H1 (cell line): ENCODE measurements around the gene OPCML. TPM values are rescaled to one million over a fixed set of nuclear protein-coding genes. Genes with fewer than 3 reads are reported as not detected.

ENCODE experiments used
- CTCF ChIA-PET: fragments of 300-600 bp; sonication (Branson Sonifier 250); formaldehyde crosslinking; loops from one replicate; lab custom pipeline; 2021; ENCODE audit not compliant: partially characterized antibody; lab: Charles Lee
- POLR2A ChIA-PET: fragments of 300-600 bp; sonication (Branson Sonifier 250); formaldehyde crosslinking; loops from one replicate; lab custom pipeline; 2021; ENCODE audit warnings: inconsistent platforms; ENCODE audit not compliant: partially characterized antibody; lab: Charles Lee
- DNase-seq, 2 experiments: peaks; one replicate each; pipeline versions ENCODE4 v3.0.0 to v3.0.0-alpha.2; 2010 to 2022; ENCODE audit warnings: low spot score in 2 of 2, low read depth in 1 of 2, mixed read lengths in 1 of 2
- FAIRE-seq: peaks from 2 replicates; lab custom pipeline; 2011; peaks lifted over from hg19 to GRCh38; lab: Jason Lieb, UNC
- H2AFZ ChIP-seq: 2 replicates; pipeline ENCODE4 v1.8.1; 2012; ENCODE audit warnings: low read length, inconsistent platforms
- H2AK5ac ChIP-seq: 2 replicates; pipeline ENCODE4 v1.6.1; 2013; ENCODE audit warnings: low read depth, low read length
- H2BK120ac ChIP-seq: replicated peaks from 2 replicates; pipeline ENCODE3; 2013; ENCODE audit warnings: low read depth, low read length, inconsistent platforms
- H2BK12ac ChIP-seq: 2 replicates; pipeline ENCODE4 v1.6.1; 2013; ENCODE audit warnings: low read depth, low read length
- H2BK15ac ChIP-seq: 2 replicates; pipeline ENCODE4 v1.6.1; 2013; ENCODE audit warnings: low read length
- H2BK20ac ChIP-seq: 2 replicates; pipeline ENCODE4 v1.6.1; 2013; ENCODE audit warnings: low read length
- H2BK5ac ChIP-seq: 2 replicates; pipeline ENCODE4 v1.6.1; 2013; ENCODE audit warnings: low read depth, low read length
- H3K14ac ChIP-seq: 2 replicates; pipeline ENCODE4 v1.6.1; 2013; ENCODE audit warnings: inconsistent platforms; ENCODE audit not compliant: insufficient read length
- H3K18ac ChIP-seq: 2 replicates; pipeline ENCODE4 v1.6.1; 2013; ENCODE audit warnings: low read length; ENCODE audit errors: extremely low read depth
- H3K23ac ChIP-seq: 2 replicates; pipeline ENCODE4 v1.6.1; 2013; ENCODE audit warnings: inconsistent platforms; ENCODE audit not compliant: insufficient read length
- H3K23me2 ChIP-seq: 2 replicates; pipeline ENCODE4 v1.6.1; 2013; ENCODE audit warnings: low read depth, low read length
- H3K27ac ChIP-seq: 2 replicates; pipeline ENCODE4 v1.6.1; 2011; ENCODE audit warnings: low read depth, low read length, inconsistent platforms
- H3K27me3 ChIP-seq, 4 experiments: replicated peaks in 1 of 4; 1 replicate in 1 of 4; 2 replicates in 3 of 4; pipeline versions ENCODE4 v1.6.1 to v1.8.1; 2011 to 2013; ENCODE audit warnings: low read length in 3 of 4, mild to moderate bottlenecking in 3 of 4, inconsistent platforms in 2 of 4, mixed read lengths in 2 of 4, moderate library complexity in 1 of 4; ENCODE audit not compliant: control insufficient read depth in 3 of 4, insufficient read depth in 3 of 4; ENCODE audit errors: extremely low read depth in 1 of 4
- H3K36me3 ChIP-seq, 4 experiments: 2 replicates each; pipeline versions ENCODE4 v1.6.1 to v1.8.1; 2011 to 2013; ENCODE audit warnings: mild to moderate bottlenecking in 4 of 4, low read length in 3 of 4, moderate library complexity in 2 of 4, control low read depth in 1 of 4, inconsistent platforms in 1 of 4; ENCODE audit not compliant: insufficient read depth in 4 of 4, control insufficient read depth in 2 of 4
- H3K4ac ChIP-seq: replicated peaks from 2 replicates; pipeline ENCODE3; 2013; ENCODE audit warnings: low read length, low read depth, mixed read lengths, inconsistent platforms; ENCODE audit not compliant: insufficient read length
- H3K4me1 ChIP-seq, 4 experiments: replicated peaks in 1 of 4; 1 replicate in 1 of 4; 2 replicates in 3 of 4; pipeline versions ENCODE4 v1.6.1 to v1.8.1; 2011 to 2013; ENCODE audit warnings: low read length in 3 of 4, inconsistent platforms in 2 of 4, mixed read lengths in 1 of 4; ENCODE audit not compliant: insufficient read depth in 4 of 4, control insufficient read depth in 3 of 4
- H3K4me2 ChIP-seq, 2 experiments: 2 replicates each; pipeline versions ENCODE4 v1.6.1 to v1.8.1; 2011 to 2013; ENCODE audit warnings: low read depth in 2 of 2, low read length in 2 of 2, control low read depth in 1 of 2, inconsistent platforms in 1 of 2, mild to moderate bottlenecking in 1 of 2; ENCODE audit not compliant: insufficient read depth in 1 of 2
- H3K4me3 ChIP-seq, 4 experiments: fragments of 200-600, 300-600 bp in 1 of 4; sonication (generic), shearing (Covaris generic), sonication (Bioruptor Twin) in 1 of 4; 2 replicates each; pipeline versions ENCODE4 v1.5.1 to v1.8.1; 2011 to 2016; ENCODE audit warnings: low read length in 4 of 4, low read depth in 3 of 4, control low read depth in 2 of 4, inconsistent platforms in 2 of 4, mild to moderate bottlenecking in 2 of 4, mixed read lengths in 1 of 4, moderate library complexity in 1 of 4; ENCODE audit not compliant: insufficient read depth in 2 of 4; ENCODE audit errors: extremely low read depth in 1 of 4
- H3K56ac ChIP-seq: replicated peaks from 2 replicates; pipeline ENCODE3; 2013; ENCODE audit warnings: low read depth, mild to moderate bottlenecking, mixed read lengths, low read length, inconsistent platforms; ENCODE audit not compliant: insufficient read length
- H3K79me1 ChIP-seq: 2 replicates; pipeline ENCODE4 v1.6.1; 2013; ENCODE audit warnings: low read depth, low read length, control low read depth
- H3K79me2 ChIP-seq, 2 experiments: 2 replicates each; pipeline versions ENCODE4 v1.6.1 to v1.8.1; 2012 to 2013; ENCODE audit warnings: low read length in 2 of 2, mild to moderate bottlenecking in 2 of 2, inconsistent platforms in 1 of 2; ENCODE audit not compliant: insufficient read depth in 2 of 2, control insufficient read depth in 1 of 2
- H3K9ac ChIP-seq, 4 experiments: replicated peaks in 1 of 4; 1 replicate in 1 of 4; 2 replicates in 3 of 4; pipeline versions ENCODE4 v1.6.1 to v1.8.1; 2011 to 2013; ENCODE audit warnings: low read depth in 3 of 4, low read length in 3 of 4, control low read depth in 2 of 4, mild to moderate bottlenecking in 2 of 4, moderate library complexity in 2 of 4, inconsistent platforms in 1 of 4; ENCODE audit errors: extremely low read depth in 1 of 4
- H3K9me3 ChIP-seq, 2 experiments: 2 replicates each; pipeline versions ENCODE4 v1.6.1 to v1.8.1; 2012 to 2013; ENCODE audit warnings: mild to moderate bottlenecking in 2 of 2, moderate library complexity in 2 of 2, control low read depth in 1 of 2, inconsistent platforms in 1 of 2, low read depth in 1 of 2, low read length in 1 of 2, mixed read lengths in 1 of 2; ENCODE audit not compliant: insufficient read depth in 2 of 2
- H4K20me1 ChIP-seq, 2 experiments: replicated peaks in 1 of 2; 2 replicates each; pipeline versions ENCODE3 to v1.8.1; 2011 to 2013; ENCODE audit warnings: inconsistent platforms in 2 of 2, low read length in 2 of 2, mild to moderate bottlenecking in 1 of 2; ENCODE audit not compliant: insufficient read depth in 2 of 2, control insufficient read depth in 1 of 2
- H4K5ac ChIP-seq: 2 replicates; pipeline ENCODE4 v1.6.1; 2013; ENCODE audit warnings: low read length, low read depth, mixed read lengths, inconsistent platforms; ENCODE audit not compliant: insufficient read length
- H4K8ac ChIP-seq: 2 replicates; pipeline ENCODE4 v1.8.0; 2013; ENCODE audit warnings: mild to moderate bottlenecking, moderate library complexity, low read length, inconsistent platforms; ENCODE audit not compliant: insufficient read depth; ENCODE audit errors: extremely low read depth
- H4K91ac ChIP-seq: replicated peaks from 2 replicates; pipeline ENCODE3; 2013; ENCODE audit warnings: low read length, mixed read lengths, inconsistent platforms; ENCODE audit not compliant: insufficient read length
- CBX8 ChIP-seq: fragments of 300-800, 300-1000 bp; sonication (generic); IDR thresholded peaks from 2 replicates; pipeline ENCODE4 v1.7.1; 2016; ENCODE audit warnings: low read depth, low read length, borderline replicate concordance
- CEBPB ChIP-seq: IDR thresholded peaks from 2 replicates; pipeline ENCODE4 v1.6.1; 2012; ENCODE audit warnings: low read depth, low read length
- CHD2 ChIP-seq: IDR thresholded peaks from 2 replicates; pipeline ENCODE4 v1.6.1; 2012; ENCODE audit warnings: low read length, improper control_type of control experiment
- GABPA ChIP-seq: IDR thresholded peaks from 2 replicates; pipeline ENCODE4 v1.6.1; 2011; ENCODE audit warnings: mild to moderate bottlenecking, low read length, moderate library complexity, borderline replicate concordance; ENCODE audit not compliant: insufficient read depth
- NRF1 ChIP-seq: IDR thresholded peaks from 2 replicates; pipeline ENCODE4 v1.6.1; 2011; ENCODE audit warnings: mild to moderate bottlenecking, low read depth, low read length, improper control_type of control experiment
- SIRT6 ChIP-seq: IDR thresholded peaks from one replicate; pipeline ENCODE4 v1.7.1; 2012; ENCODE audit warnings: low read length, inconsistent platforms
- SIX5 ChIP-seq: IDR thresholded peaks from 2 replicates; pipeline ENCODE4 v1.6.1; 2011; ENCODE audit warnings: mild to moderate bottlenecking, low read depth, low read length
- TAF7 ChIP-seq: optimal IDR thresholded peaks from 2 replicates; pipeline ENCODE3; 2011; ENCODE audit warnings: low read depth, mild to moderate bottlenecking, inconsistent platforms, low read length, moderate library complexity, borderline replicate concordance
- USF2 ChIP-seq: IDR thresholded peaks from 2 replicates; pipeline ENCODE4 v1.6.1; 2011; ENCODE audit warnings: low read length, improper control_type of control experiment
- polyA plus RNA-seq, 7 experiments: library from polyadenylated mRNA; depleted of rRNA in 3 of 7; stranded (reverse) in 5 of 7; unstranded in 2 of 7; fragments of >200 nt in 5 of 7; fragments of 200-250 nt in 2 of 7; gene quantifications; 1 replicate in 5 of 7; 2 replicates in 1 of 7; 4 replicates in 1 of 7; pipeline versions ENCODE4 v1.2.1 to v1.2.3, GENCODE V29; 2011 to 2013; ENCODE audit warnings: missing spikeins in 2 of 7, mixed read lengths in 2 of 7
- total RNA-seq: library from RNA; stranded (reverse); fragmentation: NEBNext Ultra II Directional; extraction: Animal tissue kit (Norgen Biotek cat#: 25700); gene quantifications from 2 replicates; pipeline ENCODE4 v1.2.1, GENCODE V29; 2021

The OPCML gene
- total and polyA plus RNA-seq, 2 of the 8 experiments (the other 6 are each of a cell fraction or from before 2014, with no cell fraction given): 2.3 to 3.1 TPM

- Histone ChIP-seq H2BK12ac (no peak overlapping the region), H3K18ac (no peak overlapping the region), H4K8ac (no peak overlapping the region), H3K23me2 (no peaks in the 10 kb centered on the region), H2BK120ac (no peak overlapping the region), H2BK20ac (no peak overlapping the region), H3K79me2 (no peaks in the 10 kb centered on the region), H3K23ac (no peak overlapping the region), H3K56ac (no peak overlapping the region), H3K4me3 (no peak overlapping the region), H3K9me3 (no peaks in the 10 kb centered on the region), H3K27ac (no peak overlapping the region), H4K91ac (no peak overlapping the region), H2BK15ac (no peak overlapping the region), H3K4me1 (no peaks in the 10 kb centered on the region), H3K4ac (no peak overlapping the region), H3K79me1 (no peaks in the 10 kb centered on the region), H3K36me3 (no peaks in the 10 kb centered on the region), H3K9ac (no peak overlapping the region), H3K14ac (no peak overlapping the region), H4K5ac (no peak overlapping the region), H2AK5ac (no peak overlapping the region), H2AFZ (no peak overlapping the region), H4K20me1 (no peaks in the 10 kb centered on the region), H2BK5ac (no peak overlapping the region), H3K4me2 (no peak overlapping the region), H3K27me3 (no peaks in the 10 kb centered on the region)
- CTCF ChIA-PET: no interaction called here
- DNase-seq (no peak), FAIRE-seq (no peak)
- POLR2A ChIA-PET: no interaction called here
- TF ChIP-seq NRF1 (no peak), GABPA (no peak), CHD2 (no peak), USF2 (no peak), SIX5 (no peak), SIRT6 (no peak), TAF7 (no peak), CBX8 (no peak), CEBPB (no peak)
Measured at GRCh38 chr11:132395434-132395833, 1136.9 kb downstream of the OPCML start.
